ENCODE data around the gene COX7C.

Gene COX7C

GRCh38 chr5:86665984-86666760 lies 48.4 kb downstream of the COX7C start:
- no peak for DNase-seq

- no peak for DNase-seq
Measured at GRCh38 chr5:86666981-86667380, 49.2 kb downstream of the COX7C start.

Measured in SHP77 treated with DMSO at 0.1 percent for 48 hours (cell line).